Mesothelial cell of epicardium (in vitro differentiated cells): Measurements from ENCODE around the gene PPP2R3A. TPM values are rescaled to one million over a fixed set of nuclear protein-coding genes. Genes with fewer than 3 reads are reported as not detected.

ENCODE experiments used
- DNase-seq, 2 experiments: peaks; one replicate each; pipeline ENCODE4 v3.0.0; 2021; ENCODE audit warnings: low spot score in 2 of 2; ENCODE audit not compliant: unreplicated experiment in 2 of 2
- H3K27ac Mint-ChIP-seq: 2 replicates; pipeline ENCODE4 v1.8.0; 2021; ENCODE audit warnings: mixed read lengths
- H3K27me3 Mint-ChIP-seq: 2 replicates; pipeline ENCODE4 v1.8.0; 2021; ENCODE audit warnings: low read depth, mixed read lengths
- H3K36me3 Mint-ChIP-seq: 2 replicates; pipeline ENCODE4 v1.8.0; 2021; ENCODE audit warnings: mixed read lengths
- H3K4me1 Mint-ChIP-seq: 2 replicates; pipeline ENCODE4 v1.8.0; 2021; ENCODE audit warnings: mixed read lengths
- H3K4me3 Mint-ChIP-seq: 2 replicates; pipeline ENCODE4 v1.8.0; 2021; ENCODE audit warnings: mild to moderate bottlenecking, moderate library complexity, mixed read lengths
- H3K9me3 Mint-ChIP-seq: 2 replicates; pipeline ENCODE4 v1.8.0; 2021; ENCODE audit warnings: mixed read lengths
- CTCF ChIP-seq: fragments of 200-600 bp; sonication (generic); IDR thresholded peaks from one replicate; pipeline ENCODE4 v1.5.0; 2021; ENCODE audit warnings: antibody characterized with exemption; ENCODE audit not compliant: unreplicated experiment
- total RNA-seq: library from RNA; stranded (reverse); gene quantifications from 3 replicates; pipeline ENCODE4 v1.2.1, GENCODE V29; 2021

Gene PPP2R3A
- total RNA-seq, 1 donor from 2014 or later: 18.7 TPM

GRCh38 chr3:135992072-135992471 lies 26.5 kb downstream of the PPP2R3A start:
- H3K36me3 Mint-ChIP-seq: no peaks in the 10 kb centered on the region

GRCh38 chr3:135994708-135995337 lies 29.3 kb downstream of the PPP2R3A start:
- H3K9me3 Mint-ChIP-seq: no peaks in the 10 kb centered on the region
- DNase-seq: no peak
- H3K4me1 Mint-ChIP-seq: peaks cover 8% of the 10 kb centered on the region
- no peaks in the 10 kb centered on the region for H3K36me3 Mint-ChIP-seq
- no peak overlapping the region for H3K4me3 Mint-ChIP-seq
- no peak overlapping the region for H3K27ac Mint-ChIP-seq
- no peak for TF ChIP-seq CTCF
- no peaks in the 10 kb centered on the region for H3K27me3 Mint-ChIP-seq

More at GRCh38 chr3:135992072-135992471, 26.5 kb downstream of the PPP2R3A start:
- Mint-ChIP-seq H3K4me1 (peaks cover 8% of the 10 kb centered on the region), H3K27ac (no peak overlapping the region), H3K4me3 (no peak overlapping the region), H3K9me3 (no peaks in the 10 kb centered on the region), H3K27me3 (no peaks in the 10 kb centered on the region)
- DNase-seq: no peak
- TF ChIP-seq CTCF: no peak

- H3K27me3 Mint-ChIP-seq: no peaks in the 10 kb centered on the region
- H3K27ac Mint-ChIP-seq: no peak overlapping the region
- no peaks in the 10 kb centered on the region for H3K36me3 Mint-ChIP-seq
- peaks cover 8% of the 10 kb centered on the region for H3K4me1 Mint-ChIP-seq
- no peaks in the 10 kb centered on the region for H3K9me3 Mint-ChIP-seq
- no peak overlapping the region for H3K4me3 Mint-ChIP-seq
- TF ChIP-seq CTCF: no peak
- no peak for DNase-seq
These were observed 30.2 kb downstream of the PPP2R3A start for GRCh38 chr3:135995766-135996165.

GRCh38 chr3:135997554-135998320 lies 32.2 kb downstream of the PPP2R3A start:
- Mint-ChIP-seq H3K36me3 (peaks cover 7% of the 10 kb centered on the region), H3K27ac (no peak overlapping the region), H3K9me3 (no peaks in the 10 kb centered on the region), H3K27me3 (no peaks in the 10 kb centered on the region), H3K4me3 (no peak overlapping the region), H3K4me1 (peaks cover 8% of the 10 kb centered on the region)
- no peak for DNase-seq
- TF ChIP-seq CTCF: no peak

GRCh38 chr3:136008221-136008620 lies 42.7 kb downstream of the PPP2R3A start:
- H3K9me3 Mint-ChIP-seq: no peaks in the 10 kb centered on the region
- no peaks in the 10 kb centered on the region for H3K4me1 Mint-ChIP-seq
- no peak overlapping the region for H3K27ac Mint-ChIP-seq
- TF ChIP-seq CTCF: no peak
- no peak for DNase-seq
- no peak overlapping the region for H3K4me3 Mint-ChIP-seq
- no peaks in the 10 kb centered on the region for H3K27me3 Mint-ChIP-seq
- peaks cover 17% of the 10 kb centered on the region for H3K36me3 Mint-ChIP-seq
